RWPE1 (cell line): Measurements from ENCODE around the gene MTR.

Experiments used
- CTCF ChIA-PET: fragments of 350-600 bp; sonication (Branson Sonifier 250); formaldehyde crosslinking; extraction: SDS; loops from one replicate; lab custom pipeline; 2021; lab: Yijun Ruan, JAX
- POLR2A ChIA-PET: fragments of 400-600 bp; formaldehyde crosslinking; extraction: SDS; loops from one replicate; lab custom pipeline; 2020; ENCODE audit warnings: antibody characterized with exemption; ENCODE audit not compliant: low non-redundant PET; lab: Yijun Ruan, JAX
- DNase-seq: peaks from one replicate; pipeline ENCODE4 v3.0.0; 2012; ENCODE audit warnings: low spot score
- H3K27ac ChIP-seq: fragments of 450-650 bp; 2 replicates; pipeline ENCODE4 v1.5.1; 2017
- TF ChIP-seq, protein P1 (sequence below): fragments of 450-650 bp; conservative IDR thresholded peaks from 2 replicates; pipeline ENCODE4 v1.5.1; 2017; ENCODE audit warnings: low read depth, mild to moderate bottlenecking

The MTR gene

GRCh38 chr1:236815941-236816340 is 20.8 kb downstream of the MTR start:
- no peak overlapping the region for H3K27ac ChIP-seq
- DNase-seq: no peak
- ChIA-PET POLR2A (no interaction called here), CTCF (no interaction called here)
- TF ChIP-seq, protein P1, sequence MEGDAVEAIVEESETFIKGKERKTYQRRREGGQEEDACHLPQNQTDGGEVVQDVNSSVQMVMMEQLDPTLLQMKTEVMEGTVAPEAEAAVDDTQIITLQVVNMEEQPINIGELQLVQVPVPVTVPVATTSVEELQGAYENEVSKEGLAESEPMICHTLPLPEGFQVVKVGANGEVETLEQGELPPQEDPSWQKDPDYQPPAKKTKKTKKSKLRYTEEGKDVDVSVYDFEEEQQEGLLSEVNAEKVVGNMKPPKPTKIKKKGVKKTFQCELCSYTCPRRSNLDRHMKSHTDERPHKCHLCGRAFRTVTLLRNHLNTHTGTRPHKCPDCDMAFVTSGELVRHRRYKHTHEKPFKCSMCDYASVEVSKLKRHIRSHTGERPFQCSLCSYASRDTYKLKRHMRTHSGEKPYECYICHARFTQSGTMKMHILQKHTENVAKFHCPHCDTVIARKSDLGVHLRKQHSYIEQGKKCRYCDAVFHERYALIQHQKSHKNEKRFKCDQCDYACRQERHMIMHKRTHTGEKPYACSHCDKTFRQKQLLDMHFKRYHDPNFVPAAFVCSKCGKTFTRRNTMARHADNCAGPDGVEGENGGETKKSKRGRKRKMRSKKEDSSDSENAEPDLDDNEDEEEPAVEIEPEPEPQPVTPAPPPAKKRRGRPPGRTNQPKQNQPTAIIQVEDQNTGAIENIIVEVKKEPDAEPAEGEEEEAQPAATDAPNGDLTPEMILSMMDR: no peak

DNA sequence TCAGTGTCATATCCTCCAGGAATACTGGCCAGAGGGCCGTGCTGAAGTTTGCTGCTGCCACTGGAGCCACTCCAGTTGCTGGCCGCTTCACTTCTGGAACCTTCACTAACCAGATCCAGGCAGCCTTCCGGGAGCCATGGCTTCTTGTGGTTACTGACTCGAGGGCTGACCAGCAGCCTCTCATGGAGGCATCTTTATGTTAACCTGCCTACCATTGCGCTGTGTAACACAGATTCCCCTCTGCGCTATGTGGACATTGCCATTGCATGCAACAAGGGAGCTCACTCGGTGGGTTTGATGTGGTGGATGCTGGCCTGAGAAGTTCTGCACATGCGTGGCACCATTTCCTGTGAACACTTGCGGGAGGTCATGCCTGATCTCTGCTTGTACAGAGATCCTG is 24.8 kb downstream of the MTR start:
- H3K27ac ChIP-seq: no peak overlapping the region
- ChIA-PET POLR2A (no interaction called here), CTCF (no interaction called here)
- no peak for DNase-seq
- TF ChIP-seq, protein P1: no peak

DNA sequence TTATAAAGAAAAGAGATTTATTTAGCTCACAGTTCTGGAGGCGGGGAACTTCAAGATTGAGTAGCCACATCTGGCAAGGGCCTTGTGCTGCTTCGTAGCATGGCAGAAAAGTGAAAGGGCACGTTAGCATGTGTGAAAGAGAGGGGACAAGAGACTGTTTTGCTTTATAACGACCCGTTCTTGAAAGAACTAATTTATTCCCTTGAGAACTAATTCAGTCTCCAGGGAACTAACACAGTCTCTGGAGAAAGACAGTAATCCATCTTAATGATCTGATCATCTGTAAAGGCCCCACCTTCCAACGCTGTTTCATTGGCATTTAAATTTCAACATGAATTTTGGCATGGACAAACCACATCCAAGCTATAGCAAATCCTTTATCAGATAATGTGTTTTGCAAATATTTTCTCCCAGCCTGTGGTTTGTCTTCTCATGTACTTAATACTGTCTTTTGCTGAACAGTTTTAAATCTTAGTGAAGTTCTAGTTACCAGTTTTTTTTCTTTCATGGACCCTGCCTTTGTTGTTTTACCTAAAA is 26.1 kb downstream of the MTR start:
- POLR2A ChIA-PET: no interaction called here
- H3K27ac ChIP-seq: no peak overlapping the region
- DNase-seq: no peak
- TF ChIP-seq, protein P1: no peak
- CTCF ChIA-PET: interaction anchor here (0.5 kb wide), 1 partner anchor 48 kb away, joined by 3 read pairs; no protein-coding TSS in a partner anchor

- H3K27ac ChIP-seq: no peak overlapping the region
- no peak for DNase-seq
- ChIA-PET CTCF (no interaction called here), POLR2A (no interaction called here)
- TF ChIP-seq, protein P1: no peak
These were observed 28.5 kb downstream of the MTR start for GRCh38 chr1:236823559-236823958.

DNA sequence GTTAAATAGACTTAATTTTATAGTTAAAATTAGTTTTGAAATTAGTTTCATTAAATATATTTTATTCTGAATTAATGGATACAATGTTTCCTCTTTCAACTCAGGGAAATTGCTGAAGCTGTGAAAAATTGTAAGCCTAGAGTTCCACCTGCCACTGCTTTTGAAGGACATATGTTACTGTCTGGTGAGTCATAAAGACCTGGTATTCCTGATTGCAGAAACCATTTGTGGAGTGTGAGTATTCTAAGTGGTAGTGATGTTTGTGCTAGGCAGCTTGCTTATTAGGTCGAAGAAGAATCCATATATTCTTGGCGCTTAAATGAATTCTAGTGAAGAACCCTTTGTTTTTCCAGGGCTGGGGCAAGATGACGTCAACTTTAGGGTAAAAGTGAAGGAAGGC is 34.0 kb downstream of the MTR start:
- CTCF ChIA-PET: no interaction called here
- TF ChIP-seq, protein P1: no peak
- no peak for DNase-seq
- POLR2A ChIA-PET: no interaction called here
- no peak overlapping the region for H3K27ac ChIP-seq

- TF ChIP-seq, protein P1: no peak
These were observed 35.0 kb downstream of the MTR start for GRCh38 chr1:236830116-236830515.

More at GRCh38 chr1:236830116-236830515, 35.0 kb downstream of the MTR start:
- no peak for DNase-seq
- no peak overlapping the region for H3K27ac ChIP-seq
- ChIA-PET POLR2A (no interaction called here), CTCF (no interaction called here)
